Astrocyte (in vitro differentiated cells and primary cell): ENCODE measurements around the gene FAM120B.

Source experiments
- CTCF ChIP-seq: IDR thresholded peaks from 2 replicates; pipeline ENCODE4 v1.5.1; 2011; ENCODE audit warnings: low read depth, mild to moderate bottlenecking, inconsistent platforms, low read length, moderate library complexity; ENCODE audit not compliant: insufficient read depth
- EZH2 ChIP-seq: IDR thresholded peaks from 2 replicates; pipeline ENCODE4 v1.6.1; 2012; ENCODE audit warnings: mild to moderate bottlenecking, low read length, inconsistent platforms; ENCODE audit not compliant: insufficient read depth

- TF ChIP-seq CTCF (no peak), EZH2 (no peak)
Observed at GRCh38 chr6:170445971-170446370, 139.4 kb downstream of the FAM120B start.
